ENCODE data around the gene TMSB4X.

DNA sequence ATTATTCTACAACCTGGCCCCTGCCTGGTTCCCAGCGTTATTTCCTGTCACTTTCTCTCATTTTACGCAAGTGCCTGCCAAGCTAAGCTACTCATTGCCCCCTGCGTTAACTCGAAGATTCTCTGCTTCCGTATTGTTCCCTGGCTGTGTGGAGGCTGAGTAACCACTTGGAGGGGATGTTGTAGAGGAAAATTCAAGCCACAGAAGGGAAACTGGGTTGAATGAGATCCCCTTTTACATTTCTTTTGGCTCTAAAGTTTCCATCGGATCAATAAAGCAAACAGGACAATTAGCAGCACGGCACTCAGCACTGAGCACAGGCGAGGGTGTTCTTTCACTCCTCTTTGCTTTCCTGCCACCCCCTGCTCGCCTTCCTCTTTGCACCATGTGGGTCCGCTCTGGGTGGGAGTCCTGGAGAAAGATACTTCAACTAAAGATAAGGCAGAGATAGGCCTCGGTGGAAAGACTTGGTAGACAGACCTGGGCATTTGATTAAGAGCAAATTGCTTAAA is 4.2 kb upstream of the TMSB4X start:
- TF ChIP-seq, protein P1, sequence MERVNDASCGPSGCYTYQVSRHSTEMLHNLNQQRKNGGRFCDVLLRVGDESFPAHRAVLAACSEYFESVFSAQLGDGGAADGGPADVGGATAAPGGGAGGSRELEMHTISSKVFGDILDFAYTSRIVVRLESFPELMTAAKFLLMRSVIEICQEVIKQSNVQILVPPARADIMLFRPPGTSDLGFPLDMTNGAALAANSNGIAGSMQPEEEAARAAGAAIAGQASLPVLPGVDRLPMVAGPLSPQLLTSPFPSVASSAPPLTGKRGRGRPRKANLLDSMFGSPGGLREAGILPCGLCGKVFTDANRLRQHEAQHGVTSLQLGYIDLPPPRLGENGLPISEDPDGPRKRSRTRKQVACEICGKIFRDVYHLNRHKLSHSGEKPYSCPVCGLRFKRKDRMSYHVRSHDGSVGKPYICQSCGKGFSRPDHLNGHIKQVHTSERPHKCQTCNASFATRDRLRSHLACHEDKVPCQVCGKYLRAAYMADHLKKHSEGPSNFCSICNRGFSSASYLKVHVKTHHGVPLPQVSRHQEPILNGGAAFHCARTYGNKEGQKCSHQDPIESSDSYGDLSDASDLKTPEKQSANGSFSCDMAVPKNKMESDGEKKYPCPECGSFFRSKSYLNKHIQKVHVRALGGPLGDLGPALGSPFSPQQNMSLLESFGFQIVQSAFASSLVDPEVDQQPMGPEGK (CRISPR knock-in tag; IDR thresholded peaks at IDR 0.05; ENCODE audit: borderline replicate concordance), result no peak
- TF ChIP-seq ZNF565 (CRISPR knock-in tag; conservative IDR thresholded peaks at IDR 0.05; ENCODE audit: low read depth) (no peak), RARB (CRISPR knock-in tag; IDR thresholded peaks at IDR 0.05) (no peak), ZC3H10 (CRISPR knock-in tag; IDR thresholded peaks at IDR 0.05) (no peak)
